ENCODE measurements around the gene CLEC16A.

The CLEC16A gene

DNA sequence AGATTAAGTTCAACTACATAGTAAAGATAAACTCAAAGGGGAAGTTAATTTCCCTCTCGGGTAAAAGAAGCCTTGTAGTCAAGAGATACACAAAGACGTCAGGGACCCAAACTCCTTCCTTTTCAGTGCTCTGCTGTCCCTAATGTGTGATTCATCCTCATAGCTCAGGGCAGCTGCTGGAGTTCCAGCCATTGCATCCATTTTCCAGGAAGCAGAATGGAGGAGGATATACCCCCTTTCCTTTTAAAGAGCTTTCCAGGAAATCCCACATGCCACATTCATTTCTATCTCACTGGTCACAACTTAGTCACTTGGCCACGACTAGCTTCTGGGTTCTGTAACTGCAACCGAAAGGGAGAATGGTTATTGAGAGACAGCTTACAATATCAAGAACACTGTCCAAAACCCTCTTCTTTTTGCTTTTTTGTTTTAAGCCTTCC lies 216.3 kb downstream of the CLEC16A start:
- DNase-seq (ENCODE audit: low spot score) = no peak

DNA sequence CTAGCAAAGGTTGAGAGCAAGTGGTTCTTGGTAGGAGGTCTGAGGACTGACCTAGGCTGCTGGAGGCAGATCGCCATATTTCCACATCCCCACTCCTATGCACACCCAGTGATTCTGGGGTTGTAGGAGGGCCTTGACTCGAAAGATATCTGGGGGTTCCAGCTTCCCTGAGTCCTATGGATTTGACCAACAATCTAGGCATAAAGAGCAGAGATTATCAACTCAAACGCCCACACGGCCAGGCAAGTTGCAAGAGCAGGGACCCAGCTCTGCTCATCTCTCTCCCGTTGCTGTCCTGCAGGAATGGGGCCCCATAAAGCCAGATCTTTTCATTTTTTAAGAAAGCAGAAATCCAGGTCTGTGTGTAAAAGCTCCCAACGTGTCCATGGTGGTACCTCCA lies 217.1 kb downstream of the CLEC16A start:
- DNase-seq (ENCODE audit: low spot score) = no peak

DNA sequence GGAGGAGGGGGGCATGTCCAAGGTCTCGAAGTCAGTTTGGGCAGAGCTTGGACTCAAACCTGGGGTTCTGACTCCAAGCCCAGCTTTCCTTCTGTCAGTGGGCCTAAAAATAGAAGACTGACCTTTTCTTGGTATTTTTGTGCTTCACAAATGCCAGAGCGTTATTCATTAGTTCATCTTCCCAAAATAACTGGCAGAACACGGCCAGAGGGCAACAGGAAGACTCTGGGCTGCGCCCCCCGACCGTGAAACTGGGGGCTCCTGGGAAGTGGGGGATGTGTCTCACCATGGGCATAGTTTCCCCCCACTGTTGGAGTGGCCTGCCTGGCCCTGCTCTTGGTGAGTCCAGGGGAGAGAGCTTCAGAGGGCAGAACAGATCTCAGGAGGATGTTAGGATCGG lies 217.6 kb downstream of the CLEC16A start:
- no peak for DNase-seq (ENCODE audit: low spot score)

DNA sequence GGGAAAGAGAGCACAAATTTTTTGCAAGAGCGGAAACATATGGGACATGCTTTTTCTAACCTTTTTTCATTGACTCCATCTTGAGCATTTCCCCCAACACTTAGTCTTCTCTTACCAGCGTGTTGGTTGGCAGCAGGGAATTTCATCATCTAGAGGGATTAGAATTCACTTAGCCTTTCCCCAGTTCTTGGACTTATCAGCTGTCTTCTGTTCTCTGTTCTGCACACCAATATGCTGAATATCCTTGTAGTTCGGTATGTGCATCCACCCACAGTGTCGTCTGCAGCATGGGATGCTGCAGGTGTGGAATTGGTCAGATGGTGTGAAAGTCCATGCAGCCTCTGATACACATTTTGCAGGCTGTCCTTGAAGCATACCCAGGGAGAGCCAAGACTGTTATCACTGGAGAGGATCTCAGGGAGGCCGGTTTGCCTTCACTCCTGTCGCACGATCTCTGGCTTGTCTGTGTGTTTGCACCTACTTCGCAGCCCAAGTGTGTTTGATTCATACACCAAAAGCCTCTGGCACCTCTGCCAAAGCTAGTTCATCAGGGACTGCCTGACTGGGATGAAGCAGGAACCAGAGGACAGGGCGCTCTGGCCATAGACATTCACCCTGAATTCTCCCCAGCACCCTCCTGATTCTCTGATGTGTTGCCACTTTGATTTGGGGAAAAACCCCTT lies 218.4 kb downstream of the CLEC16A start:
- no peak for DNase-seq (ENCODE audit: low spot score)

DNA sequence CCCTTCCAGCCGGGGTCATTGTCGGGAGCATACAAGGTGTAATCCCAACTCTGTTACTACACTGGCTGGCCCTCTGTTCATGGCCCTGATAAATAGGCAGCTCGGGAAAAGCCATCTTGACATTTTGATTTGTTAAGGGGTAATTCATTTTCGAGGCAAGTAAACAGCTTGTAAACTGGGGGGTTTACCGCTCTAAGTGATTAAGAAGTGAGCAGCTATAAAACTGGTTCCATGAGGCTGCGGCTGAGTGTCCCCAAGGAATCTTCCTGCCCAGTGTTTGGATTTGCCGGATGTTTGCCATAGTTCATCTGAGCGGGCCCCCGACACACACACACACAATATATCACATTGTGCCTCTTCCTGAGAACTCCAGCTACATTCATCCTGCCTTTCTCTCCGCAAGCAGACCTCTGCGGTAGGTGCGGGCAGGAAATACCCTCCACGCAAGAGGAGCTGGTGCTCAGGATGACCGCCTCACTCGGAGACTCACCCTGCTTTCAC lies 219.4 kb downstream of the CLEC16A start:
- no peak for DNase-seq (ENCODE audit: low spot score)

DNA sequence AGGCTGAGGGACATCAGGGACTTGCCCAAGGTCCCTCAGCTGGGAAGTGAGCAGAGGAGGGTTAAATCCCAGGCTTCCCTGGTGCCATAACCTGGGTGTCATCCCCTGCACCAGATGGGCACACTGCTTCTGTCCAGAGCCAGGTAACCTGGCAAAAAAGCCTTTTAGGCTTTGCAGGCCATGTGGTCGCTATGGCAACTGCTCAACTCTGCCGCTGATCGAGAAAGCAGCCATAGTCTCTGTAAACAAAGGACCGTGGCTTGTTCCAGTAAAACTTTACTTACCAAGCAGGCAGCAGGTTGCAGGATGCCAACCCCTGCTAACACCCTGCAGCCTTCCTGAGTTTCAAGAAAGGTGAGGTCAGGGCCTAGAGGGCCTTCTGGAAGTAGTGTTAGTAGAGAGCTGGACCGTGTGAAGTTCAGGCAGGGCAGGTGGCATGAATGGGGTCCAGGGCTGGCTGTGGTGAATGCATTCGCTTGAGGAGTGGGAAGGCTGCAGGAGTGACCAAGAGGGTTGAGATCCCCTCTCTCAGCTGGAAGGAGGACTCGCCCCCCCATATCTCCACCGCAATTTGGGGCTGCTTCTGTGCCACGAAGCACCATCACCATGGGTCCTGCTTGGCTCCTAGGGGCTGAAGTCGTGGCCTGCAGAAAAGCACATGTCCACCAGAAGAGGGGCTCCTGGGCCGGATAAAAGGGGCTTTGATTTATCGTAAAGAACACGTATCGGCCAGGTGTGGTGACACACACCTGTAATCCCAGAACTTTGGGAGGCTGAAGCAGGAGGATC lies 220.3 kb downstream of the CLEC16A start:
- no peak for DNase-seq (ENCODE audit: low spot score)

DNA sequence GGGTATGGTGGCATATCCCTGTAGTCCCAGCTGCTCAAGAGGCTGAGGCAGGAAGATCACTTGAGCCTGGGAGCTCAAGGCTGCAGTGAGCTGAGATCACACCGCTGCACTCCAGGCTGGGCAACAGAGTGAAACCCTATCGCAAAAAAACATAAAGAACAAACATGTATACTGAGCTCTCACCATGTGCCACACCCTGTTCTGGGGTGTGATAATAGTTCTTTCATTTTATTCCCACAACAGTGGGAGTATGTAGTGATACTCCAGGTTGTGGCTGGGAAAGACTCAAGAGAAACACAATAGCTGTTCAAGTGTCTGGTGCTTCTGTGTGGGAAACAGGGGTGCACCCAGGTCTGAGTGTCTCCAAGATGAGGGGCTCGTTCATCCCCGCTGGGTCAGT lies 221.0 kb downstream of the CLEC16A start:
- DNase-seq (ENCODE audit: low spot score) = no peak

DNA sequence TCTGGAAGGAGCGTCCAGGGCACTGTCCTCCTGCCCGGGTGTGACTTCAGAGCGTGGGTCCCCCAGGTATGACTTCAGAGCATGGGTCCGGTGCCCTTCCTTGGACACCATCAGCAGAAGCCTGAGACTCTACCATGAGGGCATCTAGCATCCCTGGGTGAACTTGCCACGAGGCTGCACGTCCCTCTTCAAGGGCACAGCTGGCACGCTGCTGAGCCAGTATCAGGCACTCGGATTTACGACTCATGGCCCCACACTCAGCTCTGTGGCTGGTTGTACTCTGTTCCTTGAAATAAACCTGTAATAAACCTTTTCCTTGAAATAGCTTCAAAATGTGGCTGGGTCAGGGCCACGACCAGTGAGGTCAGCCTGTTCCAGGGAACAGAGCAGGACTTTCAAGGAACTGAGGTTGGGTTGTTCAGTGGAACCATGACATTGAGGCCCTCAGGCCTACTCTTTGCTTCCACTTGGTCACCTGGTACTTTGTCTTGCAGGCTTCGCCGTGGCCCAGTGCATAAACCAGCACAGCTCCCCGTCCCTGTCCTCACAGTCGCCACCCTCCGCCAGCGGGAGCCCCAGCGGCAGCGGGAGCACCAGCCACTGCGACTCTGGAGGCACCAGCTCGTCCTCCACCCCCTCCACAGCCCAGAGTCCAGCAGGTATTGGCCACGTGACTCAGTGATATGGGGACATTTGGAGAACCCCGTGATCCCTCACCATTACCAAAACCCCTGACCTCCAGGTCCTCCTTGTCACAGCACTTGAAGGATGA lies 221.7 kb downstream of the CLEC16A start:
- DNase-seq (ENCODE audit: low spot score) = no peak

DNA sequence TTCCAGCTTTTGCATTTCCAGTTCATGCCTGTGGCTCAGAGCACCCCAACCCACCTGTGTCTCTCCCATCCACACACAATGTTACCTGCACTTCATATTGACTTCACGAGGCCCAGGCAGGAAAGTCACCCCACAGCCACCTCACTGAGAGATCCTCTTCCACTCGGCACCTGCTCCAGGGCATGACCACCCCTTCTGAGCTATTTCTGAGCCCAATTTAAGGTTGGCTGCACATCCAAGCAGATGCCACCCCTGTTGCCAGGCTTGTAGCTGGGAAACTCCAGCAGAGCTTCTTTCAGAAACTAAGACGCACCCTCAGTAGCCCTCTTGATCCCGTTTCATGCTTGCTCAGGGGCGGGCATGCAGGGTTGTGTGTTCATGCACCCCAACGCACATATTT lies 223.2 kb downstream of the CLEC16A start:
- DNase-seq (ENCODE audit: low spot score) = no peak

DNA sequence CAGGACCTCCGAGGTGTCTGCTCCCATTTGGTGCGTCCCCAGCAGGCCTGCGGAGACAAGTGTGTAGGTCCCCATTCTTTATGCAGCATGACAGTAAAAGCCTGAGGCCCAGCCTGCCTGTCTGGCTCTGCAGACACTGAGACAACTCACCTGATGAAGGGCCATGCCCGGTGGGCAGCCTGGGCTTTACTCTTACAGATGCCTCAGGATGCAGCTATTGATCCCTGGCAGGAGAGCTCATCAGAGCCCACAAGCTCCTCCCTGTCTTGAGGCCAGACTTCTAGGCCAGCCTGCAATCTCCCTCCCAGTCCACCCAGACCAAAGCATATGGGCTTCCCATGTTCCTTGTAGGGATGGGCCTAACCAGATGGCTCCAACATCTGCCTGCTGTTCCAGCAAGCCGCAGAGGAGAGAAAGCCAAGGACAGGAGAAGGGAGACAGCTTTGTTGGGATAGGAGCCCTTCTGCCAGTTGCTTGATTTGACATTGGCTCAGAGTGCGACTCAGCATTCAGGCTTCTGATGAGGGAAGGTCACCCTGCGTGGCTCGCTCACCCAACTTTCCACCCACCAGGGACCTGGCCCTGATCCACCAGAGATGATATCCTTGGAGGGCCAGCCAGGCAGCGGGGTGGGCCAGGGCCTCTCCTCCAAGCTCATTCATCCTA lies 224.2 kb downstream of the CLEC16A start:
- no peak for DNase-seq (ENCODE audit: low spot score)

DNA sequence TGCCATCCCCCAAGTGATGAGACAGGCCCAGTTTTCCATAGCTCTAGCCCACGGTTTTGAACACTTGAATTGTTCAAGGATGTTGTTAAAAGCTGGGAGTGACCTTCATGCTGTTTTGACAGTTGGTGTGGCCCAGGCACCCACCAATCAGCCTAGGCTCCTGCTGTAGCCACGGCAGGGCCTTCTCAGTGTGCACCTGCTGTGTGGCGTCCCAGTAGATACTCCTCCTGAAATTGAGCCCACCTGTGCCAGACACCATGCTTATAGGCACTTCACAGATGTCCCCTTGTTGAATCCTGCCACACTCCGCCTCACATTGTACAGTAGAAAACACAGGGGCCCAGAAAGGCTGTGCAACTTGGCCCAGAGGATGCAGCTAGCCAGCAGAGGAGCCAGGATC lies 225.3 kb downstream of the CLEC16A start:
- no peak for DNase-seq (ENCODE audit: low spot score)

DNA sequence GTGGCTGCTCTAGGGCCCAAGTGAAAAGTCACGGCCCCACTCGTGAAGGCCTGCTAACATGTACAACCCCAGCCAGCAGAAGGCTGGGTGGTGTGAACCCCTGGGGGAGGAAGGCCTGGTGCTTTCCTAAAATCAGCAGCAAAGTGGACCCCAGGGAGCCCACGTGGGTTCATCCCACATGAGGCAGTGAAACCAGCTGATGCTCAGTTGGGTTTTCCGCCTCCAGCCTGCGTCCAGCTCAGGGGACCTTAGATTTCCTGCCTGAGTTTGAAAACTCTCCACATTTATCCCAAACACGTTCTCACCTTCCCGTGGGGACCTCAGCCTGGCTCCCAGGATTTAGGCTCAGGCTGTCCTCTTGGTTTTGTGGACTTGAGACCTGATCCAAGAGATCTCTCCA lies 225.8 kb downstream of the CLEC16A start:
- DNase-seq (ENCODE audit: low spot score) = no peak

DNA sequence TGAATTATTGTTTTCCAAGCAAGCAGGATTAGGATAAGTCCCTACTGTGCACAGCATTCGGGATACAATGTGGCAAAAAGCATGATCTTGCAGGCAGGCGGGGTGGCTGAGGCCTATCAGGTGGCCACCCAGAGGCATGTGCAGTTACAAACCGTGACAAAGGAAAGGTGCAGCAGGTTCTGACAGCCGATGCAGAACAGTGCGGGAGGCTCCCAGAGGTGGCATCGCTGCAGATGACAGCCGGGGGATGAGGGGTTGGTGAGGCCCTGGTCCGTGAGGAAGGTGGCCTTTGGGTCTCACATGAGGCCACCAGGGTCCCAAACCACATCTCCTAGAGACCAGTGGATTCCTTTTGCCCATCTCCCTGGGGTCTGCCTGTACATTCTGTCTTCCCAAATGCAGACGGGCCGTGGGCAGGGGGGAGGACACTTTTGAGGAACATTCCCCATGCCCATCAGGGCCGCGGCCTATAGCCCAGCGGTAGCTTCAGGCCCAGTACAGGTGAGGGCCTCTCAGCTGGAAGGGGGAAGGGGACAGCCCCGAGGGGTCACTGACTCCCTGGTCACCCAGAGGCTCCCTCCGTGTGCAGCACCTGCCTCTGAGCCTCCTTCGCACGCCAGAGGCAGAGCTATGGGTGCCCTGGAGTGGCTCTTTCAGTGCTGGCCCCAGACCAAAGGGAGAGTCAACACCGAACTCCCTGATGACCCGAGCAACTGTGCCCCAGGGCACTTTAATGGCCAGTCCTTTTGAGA lies 226.5 kb downstream of the CLEC16A start:
- DNase-seq (ENCODE audit: low spot score) = no peak

DNA sequence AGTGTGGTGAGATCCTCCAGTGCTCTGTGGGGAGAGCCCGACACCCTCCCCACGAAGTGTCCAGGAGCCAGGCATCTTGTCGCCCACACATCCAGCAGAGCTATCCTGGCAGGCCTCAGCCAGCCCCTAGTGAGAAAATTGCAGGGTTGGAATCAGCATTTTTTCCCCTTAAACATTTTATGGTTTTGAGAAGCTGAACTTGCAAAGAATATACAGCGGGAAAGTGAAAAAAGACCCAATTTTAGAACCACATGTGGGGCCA lies 227.0 kb downstream of the CLEC16A start:
- DNase-seq (ENCODE audit: low spot score) = no peak

DNA sequence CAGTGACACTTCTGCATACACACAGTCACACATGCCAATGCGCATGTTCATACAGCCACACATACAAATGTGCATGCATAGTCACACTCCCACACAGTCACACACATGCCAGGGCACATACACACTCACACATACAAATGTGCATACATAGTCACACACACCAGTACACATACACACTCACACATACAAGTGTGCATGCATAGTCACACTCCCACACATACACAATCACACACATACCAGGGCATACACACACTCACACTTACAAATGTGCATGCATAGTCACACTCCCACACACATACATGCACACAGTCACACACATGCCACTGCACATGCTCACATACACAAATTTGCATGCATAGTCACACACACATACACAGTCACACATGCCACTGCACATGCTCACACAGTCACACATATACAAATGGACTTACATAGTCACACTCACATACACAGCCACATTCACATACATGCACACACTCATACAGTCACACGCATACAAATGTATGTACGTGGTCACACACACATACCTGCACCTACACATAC lies 227.5 kb downstream of the CLEC16A start:
- DNase-seq (ENCODE audit: low spot score) = no peak

DNA sequence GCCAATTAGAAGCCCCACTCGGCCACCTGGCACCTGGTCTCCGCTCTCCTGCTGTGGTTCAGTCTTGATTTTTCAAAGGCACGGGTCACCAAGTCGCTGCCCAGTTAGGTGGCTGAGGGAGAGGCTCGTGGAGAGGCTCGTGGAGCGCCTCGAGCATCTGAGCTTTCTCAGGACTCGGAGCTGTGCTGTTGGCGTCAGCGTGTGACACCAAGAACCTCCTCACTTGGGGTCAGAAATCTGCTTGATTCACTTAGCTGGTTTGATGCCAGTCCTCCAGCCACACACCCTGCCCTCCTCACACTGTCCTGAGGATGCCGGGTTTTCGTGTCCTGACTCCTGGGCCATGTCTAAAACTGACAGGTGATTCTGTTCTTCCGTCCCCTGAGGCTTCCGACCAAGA lies 229.1 kb downstream of the CLEC16A start:
- DNase-seq (ENCODE audit: low spot score) = no peak

DNA sequence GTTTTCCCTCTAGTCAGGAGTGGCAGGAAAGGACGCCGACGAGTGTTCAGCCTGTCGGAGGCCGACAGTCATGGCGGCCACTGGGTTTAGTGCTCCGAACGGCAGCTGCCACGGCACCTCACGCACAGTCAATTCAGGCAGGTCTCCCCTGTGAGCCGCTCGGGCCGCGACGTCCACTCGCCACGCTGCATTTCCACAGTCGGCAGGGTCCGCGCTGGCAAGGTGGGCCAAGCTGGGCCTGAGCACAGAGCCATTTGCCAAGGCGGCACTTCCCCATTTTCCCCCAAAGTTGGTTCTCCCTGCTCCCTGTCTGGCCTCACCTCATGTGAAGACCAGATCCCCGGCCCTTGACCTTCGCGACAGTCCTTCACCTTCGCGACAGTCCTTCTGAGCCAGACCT lies 229.8 kb downstream of the CLEC16A start:
- no peak for DNase-seq (ENCODE audit: low spot score)

DNA sequence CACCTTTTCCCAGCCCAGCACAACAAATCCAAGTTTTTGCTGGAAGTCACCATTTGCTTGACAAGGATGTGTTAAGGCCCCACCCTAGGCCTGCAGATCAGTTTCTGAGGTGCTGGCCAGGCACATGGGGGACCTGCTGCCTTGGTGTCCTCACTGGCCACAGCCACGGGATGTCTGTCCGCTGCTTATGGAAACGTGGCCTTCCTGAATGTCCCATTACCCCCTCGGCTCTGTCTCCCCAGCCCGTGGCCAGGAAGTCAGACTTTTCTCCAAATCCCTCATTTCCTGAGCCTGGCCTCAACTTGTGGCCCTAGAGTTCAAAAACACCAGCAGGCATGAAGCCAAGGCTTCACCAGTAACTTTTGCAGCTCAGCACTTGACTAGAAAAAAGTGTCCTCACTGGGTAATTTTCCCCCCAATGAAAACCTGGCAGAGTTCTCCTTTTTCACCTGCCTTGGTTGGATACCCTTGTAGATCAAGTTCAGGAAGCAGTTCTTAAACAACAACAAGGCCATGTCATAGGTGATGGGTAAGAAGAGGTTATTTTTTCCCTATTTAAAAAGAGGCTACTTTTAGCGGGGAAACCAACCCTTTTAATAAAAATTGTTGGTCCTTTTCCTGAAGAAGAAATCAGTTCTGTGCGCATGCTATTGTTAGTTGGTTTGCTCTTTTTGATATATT lies 230.9 kb downstream of the CLEC16A start:
- no peak for DNase-seq (ENCODE audit: low spot score)

DNA sequence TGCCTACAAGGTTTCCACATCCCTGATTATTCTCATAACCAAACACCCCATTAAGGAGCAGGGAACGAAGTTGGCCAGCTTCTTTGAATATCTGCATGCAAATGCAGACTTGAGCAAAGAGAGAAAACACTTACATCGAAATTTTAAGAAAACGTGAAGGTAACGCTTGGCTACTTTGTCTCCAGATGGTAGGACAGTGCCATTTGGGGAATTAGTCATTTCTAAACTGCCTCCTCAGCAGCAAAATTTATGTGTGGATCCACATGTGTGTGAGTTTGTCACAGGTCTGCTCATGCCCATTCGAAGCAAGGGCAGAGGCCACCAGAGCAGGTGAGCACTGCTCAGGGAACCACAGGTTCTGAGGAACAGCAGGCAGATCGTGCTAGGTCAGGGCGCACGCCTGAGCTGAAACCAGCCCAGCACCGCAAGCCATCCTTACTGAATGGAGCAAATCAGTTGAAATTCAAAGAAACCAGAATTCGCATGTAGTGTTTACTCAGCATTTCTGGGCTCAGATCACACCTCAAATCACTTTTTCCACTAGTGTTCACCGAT lies 231.5 kb downstream of the CLEC16A start:
- DNase-seq (ENCODE audit: low spot score) = no peak

DNA sequence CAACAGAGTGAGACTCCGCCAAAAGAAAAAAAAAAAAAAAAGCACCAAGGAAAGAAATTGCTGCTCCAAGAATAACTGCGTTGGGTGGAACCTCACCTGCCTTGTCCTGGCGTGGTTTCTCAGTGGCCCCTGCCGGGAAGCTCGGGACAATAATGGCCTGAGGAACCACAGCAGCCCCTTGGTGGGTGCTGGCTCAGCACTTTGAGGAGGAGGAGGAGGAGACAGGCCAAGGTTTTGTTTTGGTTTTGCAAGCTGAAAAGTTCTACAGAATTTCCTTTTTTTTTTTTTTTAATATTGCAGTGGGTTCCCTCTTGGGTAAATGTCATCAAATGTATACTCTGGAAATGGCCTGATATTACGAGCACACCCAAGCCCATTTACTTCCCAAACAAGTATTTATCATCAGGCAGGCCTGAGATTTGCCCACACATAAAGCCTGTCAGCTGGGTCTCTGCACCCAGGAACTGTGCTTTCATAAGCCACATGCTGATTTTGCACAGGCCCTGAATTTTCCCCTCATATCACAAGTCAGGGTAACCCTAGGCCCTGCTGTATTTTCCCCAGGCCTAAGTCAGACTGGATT lies 233.3 kb downstream of the CLEC16A start:
- no peak for DNase-seq (ENCODE audit: low spot score)

Data from left forelimb (tissue), 1 donor.